Adrenal gland (tissue), 5 donors: ENCODE data around the gene HASPIN.

Experiments used
- POLR2A ChIP-seq, 2 donors: fragments of 450-650 bp; IDR thresholded peaks; one replicate each; pipeline ENCODE4 v1.6.1; 2017; ENCODE audit warnings: antibody characterized with exemption in 2 of 2, mild to moderate bottlenecking in 2 of 2, moderate library complexity in 1 of 2
- TF ChIP-seq, protein P1 (sequence below), 6 experiments: fragments of 450-650 bp in 4 of 6; fragments of 200-600 bp in 2 of 6; sonication (generic) in 1 of 6; IDR thresholded peaks; 1 replicate in 5 of 6; 2 replicates in 1 of 6; pipeline versions ENCODE4 v1.5.1 to v1.8.0; 2016 to 2021; ENCODE audit warnings: antibody characterized with exemption in 6 of 6, mild to moderate bottlenecking in 2 of 6, moderate library complexity in 1 of 6
- donor health status: DM: no; HTN: no; CAD: no.

DNA sequence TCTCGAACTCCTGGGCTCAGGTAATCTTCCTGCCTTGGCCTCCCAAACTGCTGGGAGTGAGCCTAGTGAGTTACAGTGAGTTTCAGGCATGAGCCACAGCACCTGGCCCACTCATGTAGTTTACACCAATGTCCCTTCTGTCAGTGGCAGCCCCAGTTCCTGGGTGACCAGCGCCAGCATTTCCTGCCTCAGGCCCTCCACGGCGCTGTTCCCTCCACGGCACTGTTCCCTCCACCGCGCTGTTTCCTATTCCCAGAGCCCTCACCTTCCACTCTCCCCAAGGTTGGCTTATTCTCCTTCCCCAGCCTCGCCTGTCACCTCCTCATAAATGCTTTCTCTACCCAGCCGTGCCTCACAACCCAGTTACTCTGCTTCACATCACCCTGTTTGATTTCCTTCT is 44.6 kb downstream of the HASPIN start:
- TF ChIP-seq, protein P1, sequence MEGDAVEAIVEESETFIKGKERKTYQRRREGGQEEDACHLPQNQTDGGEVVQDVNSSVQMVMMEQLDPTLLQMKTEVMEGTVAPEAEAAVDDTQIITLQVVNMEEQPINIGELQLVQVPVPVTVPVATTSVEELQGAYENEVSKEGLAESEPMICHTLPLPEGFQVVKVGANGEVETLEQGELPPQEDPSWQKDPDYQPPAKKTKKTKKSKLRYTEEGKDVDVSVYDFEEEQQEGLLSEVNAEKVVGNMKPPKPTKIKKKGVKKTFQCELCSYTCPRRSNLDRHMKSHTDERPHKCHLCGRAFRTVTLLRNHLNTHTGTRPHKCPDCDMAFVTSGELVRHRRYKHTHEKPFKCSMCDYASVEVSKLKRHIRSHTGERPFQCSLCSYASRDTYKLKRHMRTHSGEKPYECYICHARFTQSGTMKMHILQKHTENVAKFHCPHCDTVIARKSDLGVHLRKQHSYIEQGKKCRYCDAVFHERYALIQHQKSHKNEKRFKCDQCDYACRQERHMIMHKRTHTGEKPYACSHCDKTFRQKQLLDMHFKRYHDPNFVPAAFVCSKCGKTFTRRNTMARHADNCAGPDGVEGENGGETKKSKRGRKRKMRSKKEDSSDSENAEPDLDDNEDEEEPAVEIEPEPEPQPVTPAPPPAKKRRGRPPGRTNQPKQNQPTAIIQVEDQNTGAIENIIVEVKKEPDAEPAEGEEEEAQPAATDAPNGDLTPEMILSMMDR (IDR thresholded peaks at IDR 0.05) = no peak
- TF ChIP-seq POLR2A (IDR thresholded peaks at IDR 0.05) = no peak
